Stimulated activated CD4-positive, alpha-beta T cell treated with anti-CD3 and anti-CD28 coated beads, TNF-alpha, amount 100 ng/mL, for 4 hours (primary cell): Measurements from ENCODE around the gene ZNF608.

ENCODE experiments used
- DNase-seq, 3 experiments: peaks; one replicate each; pipeline ENCODE4 v3.0.0-alpha.2; 2020; ENCODE audit warnings: low read depth in 3 of 3

ZNF608 gene

GRCh38 chr5:124745928-124746915 is at the start of gene ZNF608:
ZNF608 (minus strand) TSS chr5:124746639; CDS start chr5:124744989, 1,650 bp downstream.
- no peak for DNase-seq

GRCh38 chr5:124795829-124796228 is 49.4 kb upstream of the ZNF608 start:
- no peak for DNase-seq

- no peak for DNase-seq
These were observed 44.7 kb upstream of the ZNF608 start for GRCh38 chr5:124790895-124791732.

GRCh38 chr5:124790301-124790894 is 44.0 kb upstream of the ZNF608 start:
- DNase-seq = no peak

- no peak for DNase-seq
These were observed 42.7 kb upstream of the ZNF608 start for GRCh38 chr5:124789104-124789605.

GRCh38 chr5:124783794-124784193 is 37.4 kb upstream of the ZNF608 start:
- DNase-seq = no peak

GRCh38 chr5:124783285-124783684 is 36.8 kb upstream of the ZNF608 start:
- no peak for DNase-seq

- no peak for DNase-seq
These were observed 35.8 kb upstream of the ZNF608 start for GRCh38 chr5:124782262-124782661.

- no peak for DNase-seq
These were observed 33.6 kb upstream of the ZNF608 start for GRCh38 chr5:124780011-124780410.

GRCh38 chr5:124773315-124774311 is 27.2 kb upstream of the ZNF608 start:
- no peak for DNase-seq

GRCh38 chr5:124772457-124773200 is 26.2 kb upstream of the ZNF608 start:
- no peak for DNase-seq

- no peak for DNase-seq
These were observed 25.3 kb upstream of the ZNF608 start for GRCh38 chr5:124771761-124772160.

- no peak for DNase-seq
These were observed 18.7 kb upstream of the ZNF608 start for GRCh38 chr5:124764992-124765611.

- no peak for DNase-seq
These were observed 18.1 kb upstream of the ZNF608 start for GRCh38 chr5:124764585-124764984.

- DNase-seq = no peak
These were observed 14.6 kb upstream of the ZNF608 start for GRCh38 chr5:124761010-124761409.

GRCh38 chr5:124760608-124761007 is 14.2 kb upstream of the ZNF608 start:
- DNase-seq = no peak

- DNase-seq = no peak
These were observed 9.1 kb upstream of the ZNF608 start for GRCh38 chr5:124755565-124755964.

GRCh38 chr5:124755041-124755440 is 8.6 kb upstream of the ZNF608 start:
- DNase-seq = no peak

GRCh38 chr5:124754206-124754927 is 7.9 kb upstream of the ZNF608 start:
- no peak for DNase-seq
